Pancreas (tissue), 10 donors: Measurements from ENCODE around the gene CEND1. TPM values are rescaled to one million over a fixed set of nuclear protein-coding genes. Genes with fewer than 3 reads are reported as not detected.

Source experiments
- ATAC-seq, 4 donors: fragments of 200-7000 bp; cut with Tn5 transposase; one replicate each; pipeline versions ENCODE4 v1.8.0 to v1.9.1; 2020; ENCODE audit warnings: mild to moderate bottlenecking in 4 of 4, moderate library complexity in 4 of 4
- DNase-seq, 6 donors: peaks; one replicate each; pipeline ENCODE4 v3.0.0-alpha.2; 2020
- FAIRE-seq: peaks from 2 replicates; lab custom pipeline; 2012; peaks lifted over from hg19 to GRCh38; lab: Jason Lieb, UNC
- H3K27ac ChIP-seq, 4 donors: fragments of 200-600 bp; sonication (generic); 1 replicate in 3 of 4; 2 replicates in 1 of 4; pipeline versions ENCODE4 v1.5.0 to v1.8.0; 2020
- H3K27me3 ChIP-seq, 4 donors: fragments of 200-600 bp; one replicate each; pipeline ENCODE4 v1.8.0; 2021
- H3K36me3 ChIP-seq, 3 donors: fragments of 200-600 bp; sonication (generic) in 1 of 3; one replicate each; pipeline versions ENCODE4 v1.5.0 to v1.8.0; 2020 to 2021
- H3K4me1 ChIP-seq, 3 donors: fragments of 200-600 bp; one replicate each; pipeline ENCODE4 v1.8.0; 2021
- H3K4me3 ChIP-seq, 4 donors: fragments of 200-600 bp; sonication (generic) in 2 of 4; one replicate each; pipeline versions ENCODE4 v1.5.0 to v1.8.0; 2020 to 2021
- H3K9me3 ChIP-seq, 4 donors: fragments of 200-600 bp; one replicate each; pipeline ENCODE4 v1.8.0; 2021
- WGBS, 2 donors: extraction: QIAGEN DNeasy Blood & Tissue Kit; methylation state at CpG; one replicate each; pipeline ENCODE4 v1.1.7; 2013; 5-methylcytosine and 5-hydroxymethylcytosine counted together
- intact Hi-C, 3 donors: fragments of 100-400 bp; cut with DNase I; formaldehyde crosslinking; loops; one replicate each; pipeline versions ENCODE4 v1.11.1 to v1.14.2; 2022
- polyA plus RNA-seq, 2 donors: library from polyadenylated mRNA; stranded (reverse); fragments of 200-250 nt; gene quantifications; one replicate each; pipeline ENCODE4 v1.2.3, GENCODE V29; 2013
- total RNA-seq, 6 donors: library from RNA; stranded (reverse); fragmentation: NEBNext Ultra II Directional in 4 of 6; extraction: Animal tissue kit (Norgen Biotek cat#: 25700) in 4 of 6; gene quantifications; one replicate each; pipeline versions ENCODE4 v1.2.1 to v1.2.4, GENCODE V29; 2021 to 2023
- TF ChIP-seq, protein P1 (sequence below), 4 donors: fragments of 200-600 bp; sonication (generic) in 3 of 4; IDR thresholded peaks; one replicate each; pipeline versions ENCODE4 v1.5.0 to v1.8.0; 2021; ENCODE audit warnings: antibody characterized with exemption in 4 of 4
- donor health status: healthy with polysubstance abuse.
- donor health status: DM: no; HTN: no; CAD: no; lungs with moderate emphysema.
- donor health status: DM: no; HTN: no; CAD: no.
- donor health status: control.
- donor health status: control.
- donor health status: Bipolar disorder and iron deficiency.
- donor health status: DM: yes; HTN: yes; CAD: no.
- donor health status: DM: no; HTN: no; CAD: no.
- donor health status: DM: no; HTN: no; CAD: no.
- donor health status: DM: yes; HTN: yes; CAD: no.

CEND1 gene
- total and polyA plus RNA-seq, 8 donors = 0.12 to 0.42 (median 0.27) TPM; not detected in 5

GRCh38 chr11:747158-748006 lies 42.5 kb downstream of the CEND1 start, which contains the start of gene TALDO1:
Gene TALDO1, plus strand, starts transcription at chr11:747464. Its CDS starts 18 bp downstream, at chr11:747482.
- TF ChIP-seq, protein P1, sequence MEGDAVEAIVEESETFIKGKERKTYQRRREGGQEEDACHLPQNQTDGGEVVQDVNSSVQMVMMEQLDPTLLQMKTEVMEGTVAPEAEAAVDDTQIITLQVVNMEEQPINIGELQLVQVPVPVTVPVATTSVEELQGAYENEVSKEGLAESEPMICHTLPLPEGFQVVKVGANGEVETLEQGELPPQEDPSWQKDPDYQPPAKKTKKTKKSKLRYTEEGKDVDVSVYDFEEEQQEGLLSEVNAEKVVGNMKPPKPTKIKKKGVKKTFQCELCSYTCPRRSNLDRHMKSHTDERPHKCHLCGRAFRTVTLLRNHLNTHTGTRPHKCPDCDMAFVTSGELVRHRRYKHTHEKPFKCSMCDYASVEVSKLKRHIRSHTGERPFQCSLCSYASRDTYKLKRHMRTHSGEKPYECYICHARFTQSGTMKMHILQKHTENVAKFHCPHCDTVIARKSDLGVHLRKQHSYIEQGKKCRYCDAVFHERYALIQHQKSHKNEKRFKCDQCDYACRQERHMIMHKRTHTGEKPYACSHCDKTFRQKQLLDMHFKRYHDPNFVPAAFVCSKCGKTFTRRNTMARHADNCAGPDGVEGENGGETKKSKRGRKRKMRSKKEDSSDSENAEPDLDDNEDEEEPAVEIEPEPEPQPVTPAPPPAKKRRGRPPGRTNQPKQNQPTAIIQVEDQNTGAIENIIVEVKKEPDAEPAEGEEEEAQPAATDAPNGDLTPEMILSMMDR (IDR thresholded peaks at IDR 0.05) = peak in 1 of 4 donors; percentile 12
- Histone ChIP-seq H3K4me3 (peak within 1 kb of the TSS; percentile 84 to 97 (median 88)), H3K36me3 (no peaks in the 10 kb centered on the region), H3K4me1 (peaks cover 0 to 15% (median 12%) of the 10 kb centered on the region in 3 donors), H3K27ac (peak within 1 kb of the TSS; percentile 74 to 82 (median 76)), H3K27me3 (no peaks in the 10 kb centered on the region), H3K9me3 (no peaks in the 10 kb centered on the region)
- DNase-seq = peak; percentile 91 to 98 (median 94)
- intact Hi-C loops = no loop called here
- peak; percentile 98 to 99 (median 98) for ATAC-seq
- WGBS, 2 donors = 0 to 1% methylated on average over 39 to 112 of the region's 112 CpGs
- FAIRE-seq = no peak

GRCh38 chr11:746289-747157 lies 43.4 kb downstream of the CEND1 start:
- intact Hi-C loops = no loop called here
- DNase-seq (peak in 1 of 6 donors; percentile 29), FAIRE-seq (no peak), ATAC-seq (peak; percentile 30 to 42 (median 34))
- TF ChIP-seq, protein P1 (IDR thresholded peaks at IDR 0.05) = no peak
- H3K27me3 ChIP-seq = no peaks in the 10 kb centered on the region
- WGBS, 2 donors = 22 to 31% methylated on average over 34 to 46 of the region's 46 CpGs
- peak overlapping the region; percentile 84 to 97 (median 88) for H3K4me3 ChIP-seq
- no peaks in the 10 kb centered on the region for H3K36me3 ChIP-seq
- H3K9me3 ChIP-seq = no peaks in the 10 kb centered on the region
- H3K4me1 ChIP-seq = peaks cover 0 to 15% (median 12%) of the 10 kb centered on the region in 3 donors
- H3K27ac ChIP-seq = peak overlapping the region; percentile 74 to 82 (median 76)

- FAIRE-seq = no peak
- Histone ChIP-seq H3K36me3 (no peaks in the 10 kb centered on the region), H3K9me3 (no peaks in the 10 kb centered on the region), H3K27me3 (no peaks in the 10 kb centered on the region), H3K27ac (no peak overlapping the region), H3K4me3 (no peak overlapping the region), H3K4me1 (peaks cover 0 to 15% (median 12%) of the 10 kb centered on the region in 3 donors)
- no peak for DNase-seq
- 17 to 21% methylated on average over 1 of the region's 1 CpG for WGBS, 2 donors
- intact Hi-C loops = no loop called here
- TF ChIP-seq, protein P1 (IDR thresholded peaks at IDR 0.05) = no peak
- no peak for ATAC-seq
Measured at GRCh38 chr11:745428-745827, 44.5 kb downstream of the CEND1 start.

GRCh38 chr11:742571-743201 lies 47.2 kb downstream of the CEND1 start:
- H3K4me1 ChIP-seq = peaks cover 0 to 3% (median 0%) of the 10 kb centered on the region in 3 donors
- intact Hi-C loops = no loop called here
- ATAC-seq (no peak), DNase-seq (no peak), FAIRE-seq (no peak)
- H3K4me3 ChIP-seq = no peak overlapping the region
- TF ChIP-seq, protein P1 (IDR thresholded peaks at IDR 0.05) = no peak
- no peaks in the 10 kb centered on the region for H3K27me3 ChIP-seq
- H3K9me3 ChIP-seq = no peaks in the 10 kb centered on the region
- H3K36me3 ChIP-seq = no peaks in the 10 kb centered on the region
- H3K27ac ChIP-seq = no peak overlapping the region
- WGBS, 2 donors = 89 to 97% methylated on average over 4 of the region's 4 CpGs
